DOHH2 (cell line): ENCODE data around the gene RBM44.
"Not testable (repeated sequence)": the region's sequence is repeated elsewhere in the genome, so short reads cannot be mapped to it uniquely, and the experiment has no call there.

ENCODE experiments used
- H3F3A ChIP-seq: fragments of 200-600 bp; sonication (generic), shearing (Covaris generic); 2 replicates; pipeline ENCODE4 v1.6.0; 2016; ENCODE audit warnings: antibody characterized with exemption, mild to moderate bottlenecking; ENCODE audit not compliant: control insufficient read depth, insufficient read depth
- H3K27ac ChIP-seq: fragments of 200-600 bp; sonication (generic); 2 replicates; pipeline ENCODE4 v1.5.1; 2014; ENCODE audit warnings: low read depth, mild to moderate bottlenecking, low read length, moderate library complexity
- H3K27me3 ChIP-seq: fragments of 200-600 bp; sonication (generic); 2 replicates; pipeline ENCODE4 v1.6.1; 2014; ENCODE audit warnings: mild to moderate bottlenecking, low read length, mixed read lengths; ENCODE audit not compliant: control insufficient read depth
- H3K36me3 ChIP-seq: fragments of 200-600 bp; sonication (generic); 2 replicates; pipeline ENCODE4 v1.6.1; 2014; ENCODE audit warnings: mild to moderate bottlenecking, low read length, moderate library complexity, mixed read lengths; ENCODE audit not compliant: control insufficient read depth
- H3K4me1 ChIP-seq: fragments of 200-600 bp; sonication (generic); 2 replicates; pipeline ENCODE4 v1.6.1; 2014; ENCODE audit warnings: mild to moderate bottlenecking, low read length, mixed read lengths; ENCODE audit not compliant: control insufficient read depth
- H3K4me2 ChIP-seq: fragments of 200-600 bp; sonication (generic); 2 replicates; pipeline ENCODE4 v1.6.0; 2014; ENCODE audit warnings: mild to moderate bottlenecking, low read length, moderate library complexity
- H3K4me3 ChIP-seq: fragments of 200-600 bp; sonication (generic); 2 replicates; pipeline ENCODE4 v1.5.1; 2014; ENCODE audit warnings: mild to moderate bottlenecking, low read length, mixed read lengths
- H3K79me2 ChIP-seq: fragments of 200-600 bp; sonication (generic); 2 replicates; pipeline ENCODE4 v1.6.1; 2014; ENCODE audit warnings: mild to moderate bottlenecking, low read length, mixed read lengths; ENCODE audit not compliant: control insufficient read depth
- H3K9me2 ChIP-seq: fragments of 200-600 bp; sonication (generic); replicated peaks from 2 replicates; pipeline ENCODE4 v1.6.1; 2014; ENCODE audit warnings: mild to moderate bottlenecking, low read length, mixed read lengths; ENCODE audit not compliant: control insufficient read depth
- H3K9me3 ChIP-seq: fragments of 200-600 bp; sonication (generic); 2 replicates; pipeline ENCODE4 v1.6.1; 2014; ENCODE audit warnings: antibody characterized with exemption, low read length, mixed read lengths; ENCODE audit not compliant: control insufficient read depth, insufficient read depth
- H4K20me1 ChIP-seq: fragments of 200-600 bp; sonication (generic); 2 replicates; pipeline ENCODE4 v1.6.0; 2014; ENCODE audit warnings: low read depth, mild to moderate bottlenecking, antibody characterized with exemption, low read length, moderate library complexity; ENCODE audit not compliant: control insufficient read depth, insufficient read depth
- EZH2phosphoT487 ChIP-seq: fragments of 200-600 bp; sonication (generic); IDR thresholded peaks from 2 replicates; pipeline ENCODE4 v1.6.1; 2017; ENCODE audit warnings: borderline replicate concordance, mild to moderate bottlenecking, antibody characterized with exemption, low read length, moderate library complexity, mixed read lengths
- TF ChIP-seq, protein P1 (sequence below): fragments of 200-600 bp; sonication (generic); IDR thresholded peaks from one replicate; pipeline ENCODE4 v1.5.1; 2014; ENCODE audit warnings: antibody characterized with exemption, mild to moderate bottlenecking, low read depth, low read length; ENCODE audit not compliant: poor library complexity, severe bottlenecking

RBM44 gene

GRCh38 chr2:237757616-237758015 is 41.0 kb upstream of the RBM44 start:
- Histone ChIP-seq H3K27ac (no peak overlapping the region), H3K9me2 (no peaks in the 10 kb centered on the region), H3K9me3 (no peaks in the 10 kb centered on the region), H3F3A (no peaks in the 10 kb centered on the region), H3K27me3 (no peaks in the 10 kb centered on the region), H3K79me2 (no peaks in the 10 kb centered on the region), H3K4me3 (no peak overlapping the region), H3K4me2 (no peak overlapping the region), H3K36me3 (peaks cover 84% of the 10 kb centered on the region), H4K20me1 (no peaks in the 10 kb centered on the region), H3K4me1 (no peaks in the 10 kb centered on the region)
- TF ChIP-seq, protein P1, sequence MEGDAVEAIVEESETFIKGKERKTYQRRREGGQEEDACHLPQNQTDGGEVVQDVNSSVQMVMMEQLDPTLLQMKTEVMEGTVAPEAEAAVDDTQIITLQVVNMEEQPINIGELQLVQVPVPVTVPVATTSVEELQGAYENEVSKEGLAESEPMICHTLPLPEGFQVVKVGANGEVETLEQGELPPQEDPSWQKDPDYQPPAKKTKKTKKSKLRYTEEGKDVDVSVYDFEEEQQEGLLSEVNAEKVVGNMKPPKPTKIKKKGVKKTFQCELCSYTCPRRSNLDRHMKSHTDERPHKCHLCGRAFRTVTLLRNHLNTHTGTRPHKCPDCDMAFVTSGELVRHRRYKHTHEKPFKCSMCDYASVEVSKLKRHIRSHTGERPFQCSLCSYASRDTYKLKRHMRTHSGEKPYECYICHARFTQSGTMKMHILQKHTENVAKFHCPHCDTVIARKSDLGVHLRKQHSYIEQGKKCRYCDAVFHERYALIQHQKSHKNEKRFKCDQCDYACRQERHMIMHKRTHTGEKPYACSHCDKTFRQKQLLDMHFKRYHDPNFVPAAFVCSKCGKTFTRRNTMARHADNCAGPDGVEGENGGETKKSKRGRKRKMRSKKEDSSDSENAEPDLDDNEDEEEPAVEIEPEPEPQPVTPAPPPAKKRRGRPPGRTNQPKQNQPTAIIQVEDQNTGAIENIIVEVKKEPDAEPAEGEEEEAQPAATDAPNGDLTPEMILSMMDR: no peak
- TF ChIP-seq EZH2phosphoT487: no peak

GRCh38 chr2:237758185-237758584 is 40.4 kb upstream of the RBM44 start:
- Histone ChIP-seq H3K9me3 (no peaks in the 10 kb centered on the region), H3K4me2 (no peak overlapping the region), H4K20me1 (no peaks in the 10 kb centered on the region), H3K27me3 (no peaks in the 10 kb centered on the region), H3K9me2 (no peaks in the 10 kb centered on the region), H3K27ac (no peak overlapping the region), H3K36me3 (peaks cover 83% of the 10 kb centered on the region), H3K79me2 (no peaks in the 10 kb centered on the region), H3F3A (no peaks in the 10 kb centered on the region), H3K4me3 (no peak overlapping the region), H3K4me1 (no peaks in the 10 kb centered on the region)
- TF ChIP-seq EZH2phosphoT487: no peak

DNA sequence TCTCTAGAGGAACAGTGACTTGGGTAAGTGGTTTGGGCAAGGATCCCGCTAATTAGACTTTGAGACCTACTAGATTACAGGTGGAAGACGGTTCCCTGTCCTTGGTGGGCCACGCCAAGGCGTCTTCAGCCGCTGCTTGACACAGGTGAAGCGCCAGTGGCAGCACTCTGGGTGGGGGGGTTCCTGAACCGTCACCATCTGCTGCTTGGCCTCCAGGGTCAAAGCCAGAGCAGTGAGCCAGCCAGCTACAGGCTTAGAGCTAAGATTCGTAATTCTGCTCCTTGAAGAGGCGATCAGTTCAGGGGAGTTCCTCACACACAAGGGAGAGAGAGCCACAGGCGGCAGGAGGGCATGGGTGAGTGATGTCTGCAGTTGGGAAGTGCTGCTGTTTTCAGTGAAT is 39.4 kb upstream of the RBM44 start:
- peaks cover 74% of the 10 kb centered on the region for H3K36me3 ChIP-seq
- H3F3A ChIP-seq: no peaks in the 10 kb centered on the region
- H3K79me2 ChIP-seq: no peaks in the 10 kb centered on the region
- H3K4me2 ChIP-seq: no peak overlapping the region
- H4K20me1 ChIP-seq: no peaks in the 10 kb centered on the region
- H3K9me3 ChIP-seq: no peaks in the 10 kb centered on the region
- H3K27ac ChIP-seq: no peak overlapping the region
- TF ChIP-seq EZH2phosphoT487: no peak
- TF ChIP-seq, protein P1: no peak
- no peak overlapping the region for H3K4me3 ChIP-seq
- no peaks in the 10 kb centered on the region for H3K9me2 ChIP-seq
- H3K4me1 ChIP-seq: no peaks in the 10 kb centered on the region
- H3K27me3 ChIP-seq: no peaks in the 10 kb centered on the region

- Histone ChIP-seq H3K4me1 (no peaks in the 10 kb centered on the region), H3K9me2 (no peaks in the 10 kb centered on the region), H3K36me3 (peaks cover 62% of the 10 kb centered on the region)
Measured at GRCh38 chr2:237760506-237761502, 37.8 kb upstream of the RBM44 start.

GRCh38 chr2:237762291-237763182 is 36.0 kb upstream of the RBM44 start:
- H3K27ac ChIP-seq, H3K27me3 ChIP-seq, H3K9me2 ChIP-seq, H3F3A ChIP-seq, H3K79me2 ChIP-seq, H3K4me3 ChIP-seq, H4K20me1 ChIP-seq, H3K9me3 ChIP-seq, H3K4me1 ChIP-seq, H3K4me2 ChIP-seq: not testable (repeated sequence)
- H3K36me3 ChIP-seq: peaks cover 52% of the 10 kb centered on the region

More at GRCh38 chr2:237760506-237761502, 37.8 kb upstream of the RBM44 start:
- no peak overlapping the region for H3K4me2 ChIP-seq
- H3K9me3 ChIP-seq: no peaks in the 10 kb centered on the region
- no peaks in the 10 kb centered on the region for H3F3A ChIP-seq
- H3K27ac ChIP-seq: no peak overlapping the region
- no peaks in the 10 kb centered on the region for H3K27me3 ChIP-seq
- no peaks in the 10 kb centered on the region for H4K20me1 ChIP-seq
- no peaks in the 10 kb centered on the region for H3K79me2 ChIP-seq
- no peak overlapping the region for H3K4me3 ChIP-seq
- TF ChIP-seq EZH2phosphoT487: no peak
- TF ChIP-seq, protein P1: no peak
